ENCODE data around the gene PDGFRB.

- TF ChIP-seq POLR2AphosphoS5 (IDR thresholded peaks at IDR 0.05; ENCODE audit: low read depth, low read length) (no peak), GABPA (IDR thresholded peaks at IDR 0.05; ENCODE audit: borderline replicate concordance, insufficient read depth, low read length) (no peak), CBX5 (IDR thresholded peaks at IDR 0.05; ENCODE audit: low read depth, low read length) (no peak), RAD21 (IDR thresholded peaks at IDR 0.05 in 1 of 2, conservative IDR thresholded peaks at IDR 0.05 in 1 of 2; ENCODE audit: low read depth in 2 of 2, low read length in 2 of 2) (no peak), CEBPB (IDR thresholded peaks at IDR 0.05; ENCODE audit: low read depth, low read length) (no peak), EP300 (IDR thresholded peaks at IDR 0.05; ENCODE audit: borderline replicate concordance in 1 of 2, low read depth in 2 of 2, low read length in 2 of 2) (no peak), SP1 (IDR thresholded peaks at IDR 0.05; ENCODE audit: low read depth, low read length) (no peak), FOSL1 (IDR thresholded peaks at IDR 0.05; ENCODE audit: insufficient read depth, low read depth, low read length) (no peak)
- TF ChIP-seq, protein P1, sequence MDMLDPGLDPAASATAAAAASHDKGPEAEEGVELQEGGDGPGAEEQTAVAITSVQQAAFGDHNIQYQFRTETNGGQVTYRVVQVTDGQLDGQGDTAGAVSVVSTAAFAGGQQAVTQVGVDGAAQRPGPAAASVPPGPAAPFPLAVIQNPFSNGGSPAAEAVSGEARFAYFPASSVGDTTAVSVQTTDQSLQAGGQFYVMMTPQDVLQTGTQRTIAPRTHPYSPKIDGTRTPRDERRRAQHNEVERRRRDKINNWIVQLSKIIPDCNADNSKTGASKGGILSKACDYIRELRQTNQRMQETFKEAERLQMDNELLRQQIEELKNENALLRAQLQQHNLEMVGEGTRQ (IDR thresholded peaks at IDR 0.05; ENCODE audit: low read length), result no peak
- TF ChIP-seq, protein P2, sequence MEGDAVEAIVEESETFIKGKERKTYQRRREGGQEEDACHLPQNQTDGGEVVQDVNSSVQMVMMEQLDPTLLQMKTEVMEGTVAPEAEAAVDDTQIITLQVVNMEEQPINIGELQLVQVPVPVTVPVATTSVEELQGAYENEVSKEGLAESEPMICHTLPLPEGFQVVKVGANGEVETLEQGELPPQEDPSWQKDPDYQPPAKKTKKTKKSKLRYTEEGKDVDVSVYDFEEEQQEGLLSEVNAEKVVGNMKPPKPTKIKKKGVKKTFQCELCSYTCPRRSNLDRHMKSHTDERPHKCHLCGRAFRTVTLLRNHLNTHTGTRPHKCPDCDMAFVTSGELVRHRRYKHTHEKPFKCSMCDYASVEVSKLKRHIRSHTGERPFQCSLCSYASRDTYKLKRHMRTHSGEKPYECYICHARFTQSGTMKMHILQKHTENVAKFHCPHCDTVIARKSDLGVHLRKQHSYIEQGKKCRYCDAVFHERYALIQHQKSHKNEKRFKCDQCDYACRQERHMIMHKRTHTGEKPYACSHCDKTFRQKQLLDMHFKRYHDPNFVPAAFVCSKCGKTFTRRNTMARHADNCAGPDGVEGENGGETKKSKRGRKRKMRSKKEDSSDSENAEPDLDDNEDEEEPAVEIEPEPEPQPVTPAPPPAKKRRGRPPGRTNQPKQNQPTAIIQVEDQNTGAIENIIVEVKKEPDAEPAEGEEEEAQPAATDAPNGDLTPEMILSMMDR (IDR thresholded peaks at IDR 0.05; ENCODE audit: control extremely low read depth in 1 of 3, insufficient read depth in 1 of 3, low read depth in 1 of 3, low read length in 3 of 3), result no peak
These were observed 86.5 kb downstream of the PDGFRB start for GRCh38 chr5:150068961-150069645.

Data from H1 (cell line).